Body of pancreas (tissue), 4 donors: Measurements from ENCODE around the gene EEFSEC.

Experiments used
- CTCF ChIP-seq, 7 experiments: fragments of 450-650 bp in 4 of 7; fragments of 200-600 bp in 3 of 7; sonication (generic) in 3 of 7; IDR thresholded peaks; one replicate each; pipeline ENCODE4 v1.5.1; 2016 to 2019; ENCODE audit warnings: antibody characterized with exemption in 7 of 7
- POLR2A ChIP-seq, 3 donors: fragments of 450-650 bp; IDR thresholded peaks; one replicate each; pipeline ENCODE4 v1.6.1; 2016; ENCODE audit warnings: antibody characterized with exemption in 3 of 3, mild to moderate bottlenecking in 2 of 3

- no peak for TF ChIP-seq CTCF (IDR thresholded peaks at IDR 0.05)
- TF ChIP-seq POLR2A (IDR thresholded peaks at IDR 0.05) = no peak
Observed at GRCh38 chr3:128356822-128357221, 203.5 kb downstream of the EEFSEC start.
